Measurements from ENCODE around the gene ZMYND11.
A peak's percentile ranks its signal among the peaks of the same experiment; 100 is the strongest.

ZMYND11 gene

GRCh38 chr10:135132-135600 lies at the start of gene ZMYND11:
TSS of gene ZMYND11 (plus strand) at chr10:135455. CDS start at chr10:180013, 44,558 bp downstream.
- DNase-seq (ENCODE audit: low spot score), result peak; percentile 52

GRCh38 chr10:86031-86430 lies 49.2 kb upstream of the ZMYND11 start:
- DNase-seq (ENCODE audit: low spot score), result no peak

GRCh38 chr10:87177-88080 lies 47.8 kb upstream of the ZMYND11 start:
- no peak for DNase-seq (ENCODE audit: low spot score)

- DNase-seq (ENCODE audit: low spot score), result no peak
Observed at GRCh38 chr10:88253-88652, 47.0 kb upstream of the ZMYND11 start.

GRCh38 chr10:89248-89647 lies 46.0 kb upstream of the ZMYND11 start:
- DNase-seq (ENCODE audit: low spot score), result no peak

GRCh38 chr10:90161-90560 lies 45.1 kb upstream of the ZMYND11 start:
- no peak for DNase-seq (ENCODE audit: low spot score)

GRCh38 chr10:91313-91712 lies 43.9 kb upstream of the ZMYND11 start:
- no peak for DNase-seq (ENCODE audit: low spot score)

GRCh38 chr10:92153-92552 lies 43.1 kb upstream of the ZMYND11 start:
- no peak for DNase-seq (ENCODE audit: low spot score)

- no peak for DNase-seq (ENCODE audit: low spot score)
Observed at GRCh38 chr10:92846-93245, 42.4 kb upstream of the ZMYND11 start.

- DNase-seq (ENCODE audit: low spot score), result no peak
Observed at GRCh38 chr10:94613-95012, 40.6 kb upstream of the ZMYND11 start.

- no peak for DNase-seq (ENCODE audit: low spot score)
Observed at GRCh38 chr10:95356-96115, 39.7 kb upstream of the ZMYND11 start.

- DNase-seq (ENCODE audit: low spot score), result no peak
Observed at GRCh38 chr10:96466-96865, 38.8 kb upstream of the ZMYND11 start.

- DNase-seq (ENCODE audit: low spot score), result no peak
Observed at GRCh38 chr10:104416-104815, 30.8 kb upstream of the ZMYND11 start.

- no peak for DNase-seq (ENCODE audit: low spot score)
Observed at GRCh38 chr10:104862-105565, 30.2 kb upstream of the ZMYND11 start.

- DNase-seq (ENCODE audit: low spot score), result no peak
Observed at GRCh38 chr10:105806-106205, 29.4 kb upstream of the ZMYND11 start.

- DNase-seq (ENCODE audit: low spot score), result no peak
Observed at GRCh38 chr10:106740-107139, 28.5 kb upstream of the ZMYND11 start.

- no peak for DNase-seq (ENCODE audit: low spot score)
Observed at GRCh38 chr10:112246-112645, 23.0 kb upstream of the ZMYND11 start.

GRCh38 chr10:124874-125273 lies 10.4 kb upstream of the ZMYND11 start:
- DNase-seq (ENCODE audit: low spot score), result no peak

GRCh38 chr10:127612-128432 lies 7.4 kb upstream of the ZMYND11 start:
- DNase-seq (ENCODE audit: low spot score), result no peak

- no peak for DNase-seq (ENCODE audit: low spot score)
Observed at GRCh38 chr10:129810-130209, 5.4 kb upstream of the ZMYND11 start.

Measured in cerebellar cortex (tissue), 1 donor.